Measurements from ENCODE around the gene ZCCHC9.
"Not testable (repeated sequence)": the region's sequence is repeated elsewhere in the genome, so short reads cannot be mapped to it uniquely, and the experiment has no call there.

ZCCHC9 gene

GRCh38 chr5:81308836-81309235 lies 7.4 kb downstream of the ZCCHC9 start:
- no peak for DNase-seq

- no peak for DNase-seq
Measured at GRCh38 chr5:81310402-81311063, 9.1 kb downstream of the ZCCHC9 start.

GRCh38 chr5:81313278-81313677 lies 11.9 kb downstream of the ZCCHC9 start:
- no peak for DNase-seq

GRCh38 chr5:81313686-81314085 lies 12.3 kb downstream of the ZCCHC9 start:
- no peak for DNase-seq

- no peak for DNase-seq
Measured at GRCh38 chr5:81314581-81314980, 13.2 kb downstream of the ZCCHC9 start.

GRCh38 chr5:81315336-81315735 lies 13.9 kb downstream of the ZCCHC9 start:
- no peak for DNase-seq

- no peak for DNase-seq
Measured at GRCh38 chr5:81315830-81316229, 14.4 kb downstream of the ZCCHC9 start.

GRCh38 chr5:81316571-81316970 lies 15.2 kb downstream of the ZCCHC9 start:
- no peak for DNase-seq

GRCh38 chr5:81317536-81317935 lies 16.1 kb downstream of the ZCCHC9 start:
- DNase-seq = no peak

GRCh38 chr5:81326554-81326953 lies 25.2 kb downstream of the ZCCHC9 start:
- DNase-seq = no peak

GRCh38 chr5:81334304-81335061 lies 33.1 kb downstream of the ZCCHC9 start:
- no peak for DNase-seq

GRCh38 chr5:81335946-81336345 lies 34.6 kb downstream of the ZCCHC9 start:
- DNase-seq = no peak

GRCh38 chr5:81336556-81336955 lies 35.2 kb downstream of the ZCCHC9 start:
- no peak for DNase-seq

- DNase-seq = no peak
Measured at GRCh38 chr5:81337803-81338202, 36.4 kb downstream of the ZCCHC9 start.

GRCh38 chr5:81338213-81338612 lies 36.8 kb downstream of the ZCCHC9 start:
- DNase-seq = not testable (repeated sequence)

GRCh38 chr5:81344736-81345135 lies 43.3 kb downstream of the ZCCHC9 start:
- DNase-seq = no peak

GRCh38 chr5:81345411-81346003 lies 44.1 kb downstream of the ZCCHC9 start:
- no peak for DNase-seq

- DNase-seq = no peak
Measured at GRCh38 chr5:81349161-81349560, 47.8 kb downstream of the ZCCHC9 start.

GRCh38 chr5:81350507-81350906 lies 49.1 kb downstream of the ZCCHC9 start:
- DNase-seq = no peak

- no peak for DNase-seq
Measured at GRCh38 chr5:81353189-81353588, 51.8 kb downstream of the ZCCHC9 start.

- DNase-seq = no peak
Measured at GRCh38 chr5:81354093-81354492, 52.7 kb downstream of the ZCCHC9 start.

GRCh38 chr5:81355291-81356251 lies 54.2 kb downstream of the ZCCHC9 start:
- DNase-seq = no peak

GRCh38 chr5:81359108-81359507 lies 57.7 kb downstream of the ZCCHC9 start:
- no peak for DNase-seq
